BE2C (cell line): ENCODE measurements around the gene PPP1R18.

Source experiments
- DNase-seq: peaks from one replicate; pipeline ENCODE4 v3.0.0-alpha.2; 2020
- H3K27me3 ChIP-seq: fragments of 250-450 bp; sonication (Bioruptor Pico); 2 replicates; pipeline ENCODE4 v1.5.1; 2020; ENCODE audit warnings: mild to moderate bottlenecking
- H3K36me3 ChIP-seq: fragments of 250-450 bp; sonication (Bioruptor Pico); 2 replicates; pipeline ENCODE4 v1.5.1; 2020; ENCODE audit warnings: mild to moderate bottlenecking
- H3K4me1 ChIP-seq: fragments of 250-450 bp; sonication (Bioruptor Pico); 2 replicates; pipeline ENCODE4 v1.5.1; 2020
- H3K4me3 ChIP-seq: 2 replicates; pipeline ENCODE4 v1.5.1; 2011; ENCODE audit warnings: low read depth, low read length
- H3K9me3 ChIP-seq: fragments of 250-450 bp; sonication (Bioruptor Pico); 2 replicates; pipeline ENCODE4 v1.5.1; 2020
- CTCF ChIP-seq: IDR thresholded peaks from 2 replicates; pipeline ENCODE4 v1.5.1; 2012; ENCODE audit warnings: mild to moderate bottlenecking, low read depth, low read length

Gene PPP1R18

GRCh38 chr6:30688569-30688968 is 2.1 kb upstream of the PPP1R18 start:
- H3K4me3 ChIP-seq: no peak overlapping the region; the same call in 1 of the 2 replicates
- H3K4me1 ChIP-seq: peaks cover 10% of the 10 kb centered on the region; the same call in 1 of the 2 replicates
- DNase-seq: no peak
- H3K36me3 ChIP-seq: peaks cover 5% of the 10 kb centered on the region
- H3K27me3 ChIP-seq: no peaks in the 10 kb centered on the region
- TF ChIP-seq CTCF: no peak
- H3K9me3 ChIP-seq: no peaks in the 10 kb centered on the region

- Histone ChIP-seq H3K4me1 (peaks cover 10% of the 10 kb centered on the region; the same call in 1 of the 2 replicates), H3K9me3 (no peaks in the 10 kb centered on the region), H3K36me3 (peaks cover 5% of the 10 kb centered on the region), H3K4me3 (peak overlapping the region; percentile 74), H3K27me3 (no peaks in the 10 kb centered on the region)
- no peak for TF ChIP-seq CTCF
- no peak for DNase-seq
These were observed 1.4 kb upstream of the PPP1R18 start for GRCh38 chr6:30687659-30688431.

- Histone ChIP-seq H3K4me3 (peak overlapping the region; percentile 74), H3K27me3 (no peaks in the 10 kb centered on the region), H3K9me3 (no peaks in the 10 kb centered on the region), H3K36me3 (peaks cover 5% of the 10 kb centered on the region), H3K4me1 (peaks cover 10% of the 10 kb centered on the region; the same call in 1 of the 2 replicates)
- peak; percentile 99 for DNase-seq
- no peak for TF ChIP-seq CTCF
These were observed 638 bp upstream of the PPP1R18 start for GRCh38 chr6:30686908-30687658.

- Histone ChIP-seq H3K4me1 (peaks cover 10% of the 10 kb centered on the region; the same call in 1 of the 2 replicates), H3K27me3 (no peaks in the 10 kb centered on the region), H3K36me3 (peaks cover 16% of the 10 kb centered on the region), H3K9me3 (no peaks in the 10 kb centered on the region), H3K4me3 (peak overlapping the region; percentile 74)
- DNase-seq: peak; percentile 41
- peak; percentile 30 for TF ChIP-seq CTCF
These were observed 1.1 kb downstream of the PPP1R18 start for GRCh38 chr6:30685157-30686008.

- DNase-seq: peak; percentile 48
- Histone ChIP-seq H3K4me3 (peak overlapping the region; percentile 74), H3K4me1 (peaks cover 14% of the 10 kb centered on the region), H3K36me3 (peaks cover 24% of the 10 kb centered on the region), H3K27me3 (no peaks in the 10 kb centered on the region), H3K9me3 (no peaks in the 10 kb centered on the region)
- no peak for TF ChIP-seq CTCF
These were observed 1.9 kb downstream of the PPP1R18 start for GRCh38 chr6:30684386-30685156.
